ENCODE data around the gene GNG7.

The GNG7 gene

DNA sequence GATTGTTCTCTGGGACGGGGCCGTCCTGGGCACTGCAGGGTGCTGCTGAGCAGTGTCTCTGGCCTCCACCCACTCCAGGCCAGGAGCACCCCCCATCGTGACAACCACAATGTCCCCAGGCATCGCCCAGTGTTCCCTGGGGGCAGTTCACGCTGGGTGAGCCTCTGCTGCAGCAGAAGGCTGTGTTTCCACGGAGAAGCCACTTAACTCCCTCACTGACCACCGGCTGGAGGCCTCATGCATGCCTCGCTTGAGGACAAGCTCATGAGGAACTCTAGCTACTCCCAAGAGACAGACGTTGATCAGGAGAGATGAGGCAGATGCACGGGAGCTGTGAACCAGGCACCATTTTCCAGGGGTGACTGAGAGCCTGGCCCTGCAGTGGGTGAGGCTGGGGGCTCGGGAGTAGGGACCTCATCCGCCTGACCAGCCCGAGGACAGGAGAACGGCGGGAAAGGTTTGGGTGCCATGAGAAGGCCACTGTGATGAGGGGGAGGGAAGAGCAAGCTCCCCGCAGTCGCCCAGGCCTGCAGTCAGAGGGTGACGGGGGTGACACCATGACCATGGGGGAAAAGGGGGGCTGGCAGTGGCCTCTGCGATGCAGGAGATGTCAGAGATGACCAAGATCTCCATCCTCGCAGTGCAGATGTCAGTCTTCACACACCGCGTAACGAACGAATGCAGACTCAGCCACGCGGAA, 32.2 kb upstream of the GNG7 start:
- TF ChIP-seq NFRKB (IDR thresholded peaks at IDR 0.05) (no peak), HDGF (IDR thresholded peaks at IDR 0.05; ENCODE audit: borderline replicate concordance) (no peak), ARNT (IDR thresholded peaks at IDR 0.05) (no peak), PKNOX1 (IDR thresholded peaks at IDR 0.05) (no peak), SUZ12 (IDR thresholded peaks at IDR 0.05) (no peak), CTBP1 (IDR thresholded peaks at IDR 0.05; ENCODE audit: borderline replicate concordance) (no peak), ZNF384 (IDR thresholded peaks at IDR 0.05) (no peak), ELF4 (IDR thresholded peaks at IDR 0.05) (no peak), FOXK2 (IDR thresholded peaks at IDR 0.05) (no peak), TARDBP (IDR thresholded peaks at IDR 0.05) (no peak), FOXM1 (IDR thresholded peaks at IDR 0.05; ENCODE audit: borderline replicate concordance) (no peak)
- ChIA-PET CTCF (no interaction called here), POLR2A (interaction anchor here (0.8 kb wide), 1 partner anchor 216 kb away, joined by 3 read pairs; no protein-coding TSS in a partner anchor)
- no peak for DNase-seq (ENCODE audit: extremely low spot score)

DNA sequence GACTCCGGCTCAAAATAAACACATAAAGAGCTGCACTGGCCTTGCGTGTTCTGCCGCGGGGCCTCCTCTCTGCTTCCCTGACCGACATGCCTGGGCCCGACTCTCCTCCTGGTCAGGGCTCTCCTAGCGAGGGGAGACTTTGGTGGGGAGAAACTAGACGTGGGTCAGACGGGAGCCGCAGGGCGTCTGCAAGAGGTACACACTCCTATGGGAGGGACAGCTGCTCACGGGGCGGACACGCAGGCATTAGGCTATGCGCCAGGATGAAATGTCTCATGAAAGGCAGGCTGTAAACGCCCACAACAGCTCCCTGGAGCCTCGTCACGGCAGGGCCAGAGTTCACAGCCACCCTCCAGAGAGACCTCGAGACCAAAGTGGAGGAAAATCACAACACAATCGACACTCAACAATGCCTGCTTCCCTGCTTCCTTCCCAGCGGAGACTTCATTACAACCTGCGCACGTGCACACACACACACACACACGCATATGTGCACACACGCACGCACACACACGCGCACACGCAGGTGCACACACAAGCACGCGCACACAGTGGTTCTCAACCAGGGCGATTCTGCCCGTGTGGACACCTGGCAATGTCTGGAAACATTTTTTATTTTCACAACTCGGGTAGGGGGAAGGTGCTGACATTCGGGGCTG, 31.6 kb upstream of the GNG7 start:
- CTCF ChIA-PET, result no interaction called here
- POLR2A ChIA-PET, result no interaction called here
- DNase-seq (ENCODE audit: extremely low spot score), result no peak
- TF ChIP-seq ELF4 (IDR thresholded peaks at IDR 0.05), result no peak
- TF ChIP-seq FOXM1 (IDR thresholded peaks at IDR 0.05; ENCODE audit: borderline replicate concordance), result no peak
- no peak for TF ChIP-seq SP1 (IDR thresholded peaks at IDR 0.05)
- TF ChIP-seq ARNT (IDR thresholded peaks at IDR 0.05), result no peak
- no peak for TF ChIP-seq PKNOX1 (IDR thresholded peaks at IDR 0.05)
- TF ChIP-seq NFRKB (IDR thresholded peaks at IDR 0.05), result no peak
- no peak for TF ChIP-seq CTBP1 (IDR thresholded peaks at IDR 0.05; ENCODE audit: borderline replicate concordance)
- TF ChIP-seq L3MBTL2 (conservative IDR thresholded peaks at IDR 0.05), result no peak
- TF ChIP-seq BHLHE40 (IDR thresholded peaks at IDR 0.05; ENCODE audit: borderline replicate concordance), result no peak
- TF ChIP-seq FOXA1 (IDR thresholded peaks at IDR 0.05), result no peak
- no peak for TF ChIP-seq ZNF384 (IDR thresholded peaks at IDR 0.05)
- TF ChIP-seq FOXK2 (IDR thresholded peaks at IDR 0.05), result no peak
- TF ChIP-seq LEF1 (IDR thresholded peaks at IDR 0.05; ENCODE audit: borderline replicate concordance), result no peak
- no peak for TF ChIP-seq TARDBP (IDR thresholded peaks at IDR 0.05)
- TF ChIP-seq HDGF (IDR thresholded peaks at IDR 0.05; ENCODE audit: borderline replicate concordance), result no peak
- TF ChIP-seq SUZ12 (IDR thresholded peaks at IDR 0.05), result no peak

DNA sequence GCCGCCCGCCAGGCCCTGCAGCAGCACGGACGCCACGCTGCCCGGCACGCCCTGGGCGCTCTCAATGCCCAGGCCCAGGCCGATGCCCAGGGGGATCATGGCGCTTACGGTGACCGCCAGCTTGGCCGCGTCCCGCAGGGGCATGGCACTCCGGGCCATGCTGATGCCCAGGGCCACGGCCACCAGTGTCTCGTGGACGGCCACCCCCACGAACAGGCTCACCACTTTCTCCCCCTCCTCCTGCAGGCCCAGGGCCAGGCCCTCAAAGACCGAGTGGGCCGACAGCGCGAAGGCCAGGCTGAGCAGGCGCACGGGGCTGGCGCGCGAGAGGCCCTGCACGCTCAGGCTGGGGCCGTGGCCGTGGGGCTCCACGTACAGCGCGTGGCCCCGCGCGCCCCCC, 30.4 kb upstream of the GNG7 start:
- ChIA-PET POLR2A (no interaction called here), CTCF (no interaction called here)
- no peak for DNase-seq (ENCODE audit: extremely low spot score)
- TF ChIP-seq LEF1 (IDR thresholded peaks at IDR 0.05; ENCODE audit: borderline replicate concordance) (no peak), FOXK2 (IDR thresholded peaks at IDR 0.05) (no peak), FOXM1 (IDR thresholded peaks at IDR 0.05; ENCODE audit: borderline replicate concordance) (no peak), ARNT (IDR thresholded peaks at IDR 0.05) (no peak)

DNA sequence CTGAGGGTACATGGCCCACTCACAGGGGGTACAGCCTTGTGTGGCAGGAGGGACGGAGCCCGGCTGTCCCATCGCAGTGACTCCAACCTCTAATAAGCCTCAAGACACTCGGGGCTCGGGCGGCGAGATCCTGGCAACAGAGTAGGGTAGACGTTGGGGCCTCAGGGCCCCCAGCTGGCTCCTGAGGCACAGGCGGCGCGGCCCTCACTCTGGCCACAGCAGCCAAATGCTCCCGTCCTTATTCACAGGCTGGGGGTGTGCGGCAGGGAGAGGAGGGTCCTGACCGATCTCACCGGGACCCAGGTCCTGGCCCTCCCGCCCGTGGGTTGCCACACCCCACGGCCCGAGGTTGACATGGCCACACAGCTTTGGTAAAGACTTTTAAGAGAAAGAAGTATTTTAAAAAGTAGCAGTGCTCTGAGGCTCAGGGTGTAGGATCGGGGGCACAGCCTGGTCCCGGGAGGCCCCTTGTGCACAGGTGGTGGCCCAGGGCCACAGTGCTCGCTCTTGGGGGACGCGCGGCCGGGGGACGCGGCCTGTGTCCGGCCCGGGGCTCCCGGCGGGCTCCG, 29.7 kb upstream of the GNG7 start:
- TF ChIP-seq FOXK2 (IDR thresholded peaks at IDR 0.05), result no peak
- TF ChIP-seq ARNT (IDR thresholded peaks at IDR 0.05), result no peak
- no peak for TF ChIP-seq L3MBTL2 (conservative IDR thresholded peaks at IDR 0.05)
- no peak for TF ChIP-seq ZNF384 (IDR thresholded peaks at IDR 0.05)
- TF ChIP-seq FOXM1 (IDR thresholded peaks at IDR 0.05; ENCODE audit: borderline replicate concordance), result no peak
- TF ChIP-seq LEF1 (IDR thresholded peaks at IDR 0.05; ENCODE audit: borderline replicate concordance), result no peak
- no peak for TF ChIP-seq CTBP1 (IDR thresholded peaks at IDR 0.05; ENCODE audit: borderline replicate concordance)
- DNase-seq (ENCODE audit: extremely low spot score), result no peak
- ChIA-PET POLR2A (no interaction called here), CTCF (no interaction called here)

DNA sequence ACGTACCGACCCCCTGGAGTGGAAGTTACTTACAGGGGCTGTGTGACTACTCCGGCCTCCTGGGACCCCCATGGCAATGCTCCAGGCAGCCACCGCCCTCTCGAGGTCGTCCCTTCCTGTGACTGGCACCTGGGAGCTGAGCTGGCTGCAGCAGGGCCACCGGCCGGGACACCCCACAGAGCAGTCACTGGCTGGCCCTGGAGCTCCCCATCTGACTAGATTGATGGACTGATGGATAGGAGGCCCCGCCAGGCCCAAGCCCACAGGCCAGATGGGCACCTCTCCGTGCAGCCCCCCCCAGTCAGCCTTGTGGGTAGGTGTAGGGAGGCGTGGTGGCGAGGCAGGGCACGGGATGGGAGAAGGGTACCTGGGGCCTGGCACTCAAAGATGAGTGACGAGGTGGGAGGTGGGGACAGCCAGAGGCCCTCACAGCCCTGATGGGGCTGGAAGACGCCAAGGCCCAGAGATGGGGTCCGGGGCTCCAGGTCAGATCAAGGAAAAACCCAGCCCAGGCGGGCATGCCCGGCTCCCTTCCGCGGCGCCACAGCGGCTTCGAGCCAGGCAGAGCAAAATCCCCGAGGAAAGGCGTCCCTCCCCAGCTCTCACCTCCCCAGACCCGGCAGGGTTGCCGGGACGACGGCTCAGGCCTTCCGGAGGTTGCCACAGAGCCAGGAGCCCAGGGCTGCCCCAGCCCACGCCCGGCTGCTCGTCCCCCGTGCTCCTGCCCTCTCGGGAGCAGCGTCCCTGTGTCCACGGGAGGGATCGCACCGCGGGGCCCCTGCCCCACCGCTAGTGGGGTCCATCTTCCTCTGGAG, 28.9 kb upstream of the GNG7 start:
- no peak for TF ChIP-seq ARNT (IDR thresholded peaks at IDR 0.05)
- TF ChIP-seq TARDBP (IDR thresholded peaks at IDR 0.05), result no peak
- TF ChIP-seq BHLHE40 (IDR thresholded peaks at IDR 0.05; ENCODE audit: borderline replicate concordance), result no peak
- TF ChIP-seq CTBP1 (IDR thresholded peaks at IDR 0.05; ENCODE audit: borderline replicate concordance), result no peak
- TF ChIP-seq SP1 (IDR thresholded peaks at IDR 0.05), result no peak
- no peak for TF ChIP-seq L3MBTL2 (conservative IDR thresholded peaks at IDR 0.05)
- no peak for TF ChIP-seq ZNF384 (IDR thresholded peaks at IDR 0.05)
- no peak for TF ChIP-seq FOXK2 (IDR thresholded peaks at IDR 0.05)
- no peak for TF ChIP-seq HDGF (IDR thresholded peaks at IDR 0.05; ENCODE audit: borderline replicate concordance)
- no peak for TF ChIP-seq SUZ12 (IDR thresholded peaks at IDR 0.05)
- no peak for TF ChIP-seq FOXM1 (IDR thresholded peaks at IDR 0.05; ENCODE audit: borderline replicate concordance)
- TF ChIP-seq FOXA1 (IDR thresholded peaks at IDR 0.05), result no peak
- no peak for DNase-seq (ENCODE audit: extremely low spot score)
- ChIA-PET CTCF (no interaction called here), POLR2A (no interaction called here)
